ENCODE measurements around the gene SSBP3. TPM values are rescaled to one million over a fixed set of nuclear protein-coding genes. Genes with fewer than 3 reads are reported as not detected.
A peak's percentile ranks its signal among the peaks of the same experiment; 100 is the strongest.

The SSBP3 gene
- total and polyA plus RNA-seq, 4 donors, result 7.7 to 24.7 (median 17.3) TPM

- H3K9me3 ChIP-seq (ENCODE audit: control insufficient read depth in 4 of 4, low read length in 3 of 4), result no peaks in the 10 kb centered on the region
- no peak overlapping the region for H3K27ac ChIP-seq (ENCODE audit: low read depth in 1 of 2, low read length in 2 of 2)
- H3K4me3 ChIP-seq (ENCODE audit: low read depth in 1 of 3, low read length in 3 of 3), result no peak overlapping the region
- WGBS, result 85% methylated on average over 7 of the region's 7 CpGs
- DNase-seq (ENCODE audit: low spot score), result no peak
- H3K27me3 ChIP-seq (ENCODE audit: control insufficient read depth in 4 of 4, insufficient read depth in 4 of 4, low read length in 3 of 4), result no peaks in the 10 kb centered on the region
- H3K9ac ChIP-seq (ENCODE audit: low read depth in 1 of 2, low read length in 2 of 2), result no peak overlapping the region
- H3K36me3 ChIP-seq (ENCODE audit: control insufficient read depth in 4 of 4, insufficient read depth in 3 of 4, low read depth in 1 of 4, low read length in 3 of 4), result peaks cover 0 to 4% (median 0%) of the 10 kb centered on the region in 4 donors
- TF ChIP-seq MAX (IDR thresholded peaks at IDR 0.05) (no peak), JUND (IDR thresholded peaks at IDR 0.05) (no peak), SP1 (IDR thresholded peaks at IDR 0.05) (no peak), HNF4A (conservative IDR thresholded peaks at IDR 0.05) (no peak), YY1 (IDR thresholded peaks at IDR 0.05) (no peak), EGR1 (IDR thresholded peaks at IDR 0.05; ENCODE audit: low read depth in 2 of 2) (no peak), FOXA1 (IDR thresholded peaks at IDR 0.05) (no peak), ZBTB33 (IDR thresholded peaks at IDR 0.05) (no peak)
- H3K4me1 ChIP-seq (ENCODE audit: control insufficient read depth in 4 of 4, insufficient read depth in 4 of 4, low read length in 3 of 4), result peaks cover 1 to 7% (median 2%) of the 10 kb centered on the region in 4 donors
These were observed 69.2 kb downstream of the SSBP3 start for GRCh38 chr1:54337034-54337433.

- H3K36me3 ChIP-seq (ENCODE audit: control insufficient read depth in 4 of 4, insufficient read depth in 3 of 4, low read depth in 1 of 4, low read length in 3 of 4), result peaks cover 0 to 4% (median 0%) of the 10 kb centered on the region in 4 donors
- H3K27me3 ChIP-seq (ENCODE audit: control insufficient read depth in 4 of 4, insufficient read depth in 4 of 4, low read length in 3 of 4), result no peaks in the 10 kb centered on the region
- no peak overlapping the region for H3K4me3 ChIP-seq (ENCODE audit: low read depth in 1 of 3, low read length in 3 of 3)
- no peak overlapping the region for H3K9ac ChIP-seq (ENCODE audit: low read depth in 1 of 2, low read length in 2 of 2)
- 85% methylated on average over 5 of the region's 5 CpGs for WGBS
- no peaks in the 10 kb centered on the region for H3K9me3 ChIP-seq (ENCODE audit: control insufficient read depth in 4 of 4, low read length in 3 of 4)
- DNase-seq (ENCODE audit: low spot score), result no peak
- peak overlapping the region in 1 of 2 donors; percentile 59 for H3K27ac ChIP-seq (ENCODE audit: low read depth in 1 of 2, low read length in 2 of 2)
- no peak for TF ChIP-seq ZBTB33 (IDR thresholded peaks at IDR 0.05)
- TF ChIP-seq REST (IDR thresholded peaks at IDR 0.05), result no peak
- no peak for TF ChIP-seq JUND (IDR thresholded peaks at IDR 0.05)
- no peak for TF ChIP-seq RAD21 (IDR thresholded peaks at IDR 0.05)
- TF ChIP-seq NR2F2 (IDR thresholded peaks at IDR 0.05), result no peak
- TF ChIP-seq MAX (IDR thresholded peaks at IDR 0.05), result no peak
- TF ChIP-seq EGR1 (IDR thresholded peaks at IDR 0.05; ENCODE audit: low read depth in 2 of 2), result no peak
- TF ChIP-seq RXRA (IDR thresholded peaks at IDR 0.05), result no peak
- TF ChIP-seq HNF4A (conservative IDR thresholded peaks at IDR 0.05), result no peak
- TF ChIP-seq FOXA2 (IDR thresholded peaks at IDR 0.05), result no peak
- no peak for TF ChIP-seq GABPA (IDR thresholded peaks at IDR 0.05 in 1 of 2, conservative IDR thresholded peaks at IDR 0.05 in 1 of 2)
- no peak for TF ChIP-seq ATF3 (IDR thresholded peaks at IDR 0.05)
- no peak for TF ChIP-seq SP1 (IDR thresholded peaks at IDR 0.05)
- no peak for TF ChIP-seq TAF1 (conservative IDR thresholded peaks at IDR 0.05)
- TF ChIP-seq YY1 (IDR thresholded peaks at IDR 0.05), result no peak
- H3K4me1 ChIP-seq (ENCODE audit: control insufficient read depth in 4 of 4, insufficient read depth in 4 of 4, low read length in 3 of 4), result peaks cover 1 to 7% (median 2%) of the 10 kb centered on the region in 4 donors
These were observed 70.1 kb downstream of the SSBP3 start for GRCh38 chr1:54336116-54336515.

Measured in liver (tissue), 9 donors.